SK-N-MC (cell line): ENCODE data around the gene TMEM184B.

Source experiments
- EZH2 ChIP-seq: fragments of 200-600 bp; sonication (generic); IDR thresholded peaks from one replicate; pipeline ENCODE4 v1.6.1; 2017; ENCODE audit warnings: antibody characterized with exemption
- FOXP2 ChIP-seq: optimal IDR thresholded peaks from 2 replicates; pipeline ENCODE3; 2011; ENCODE audit warnings: mild to moderate bottlenecking, moderate library complexity; ENCODE audit not compliant: insufficient read depth; ENCODE audit errors: extremely low read length, control extremely low read depth
- POLR2AphosphoS5 ChIP-seq: IDR thresholded peaks from 2 replicates; pipeline ENCODE4 v1.6.1; 2012; ENCODE audit warnings: mild to moderate bottlenecking, low read depth, low read length, borderline replicate concordance

GRCh38 chr22:38203855-38204514 is 68.8 kb downstream of the TMEM184B start:
- TF ChIP-seq POLR2AphosphoS5, result no peak
- TF ChIP-seq EZH2, result no peak
- TF ChIP-seq FOXP2, result no peak
